PC-9 (cell line): Measurements from ENCODE around the gene KLK11. TPM values are rescaled to one million over a fixed set of nuclear protein-coding genes. Genes with fewer than 3 reads are reported as not detected.

ENCODE experiments used
- total RNA-seq: library from RNA; stranded (reverse); gene quantifications from 2 replicates; pipeline ENCODE4 v1.2.3, GENCODE V29; 2021

KLK11 gene
- total RNA-seq, 1 experiment from 2014 or later, result 1.5 TPM

Other genes starting within 250 kb of the KLK11 start
- not detected in 2 replicates for gene ACP4, start 236.2 kb downstream of the KLK11 start, total RNA-seq
- not detected in 2 replicates for gene KLK1, start 202.8 kb downstream of the KLK11 start, total RNA-seq
- not detected in 2 replicates for gene KLK15, start 193.0 kb downstream of the KLK11 start, total RNA-seq
- not detected in 2 replicates for gene KLK3, start 171.7 kb downstream of the KLK11 start, total RNA-seq
- gene KLK2, start 153.2 kb downstream of the KLK11 start, total RNA-seq, result not detected in 2 replicates
- not detected in 2 replicates for gene KLK4, start 115.2 kb downstream of the KLK11 start, total RNA-seq
- gene KLK5, start 73.6 kb downstream of the KLK11 start, total RNA-seq, result 405 and 412 TPM in 2 replicates
- 490 and 581 TPM in 2 replicates for gene KLK6, start 57.0 kb downstream of the KLK11 start, total RNA-seq
- 98.1 and 138 TPM in 2 replicates for gene KLK7, start 42.7 kb downstream of the KLK11 start, total RNA-seq
- 120 and 128 TPM in 2 replicates for gene KLK8, start 25.0 kb downstream of the KLK11 start, total RNA-seq
- gene KLK10, start 6.9 kb downstream of the KLK11 start, total RNA-seq, result 28.0 and 28.9 TPM in 2 replicates
- gene KLK12, start 8.4 kb upstream of the KLK11 start, total RNA-seq, result not detected in 2 replicates
- not detected in 2 replicates for gene KLK13, start 38.5 kb upstream of the KLK11 start, total RNA-seq
- gene KLK14, start 56.3 kb upstream of the KLK11 start, total RNA-seq, result 0.35 and 0.57 TPM in 2 replicates
- 7.2 and 12.6 TPM in 2 replicates for gene CTU1, start 81.8 kb upstream of the KLK11 start, total RNA-seq
- not detected in 2 replicates for gene SIGLEC9, start 98.3 kb upstream of the KLK11 start, total RNA-seq
- not detected in 2 replicates for gene SIGLEC7, start 115.7 kb upstream of the KLK11 start, total RNA-seq
- not detected in 2 replicates for gene CD33, start 198.5 kb upstream of the KLK11 start, total RNA-seq
- gene SIGLECL1, start 224.5 kb upstream of the KLK11 start, total RNA-seq, result not detected in 2 replicates